SK-N-SH (cell line): ENCODE results near the gene RRH. TPM values are rescaled to one million over a fixed set of nuclear protein-coding genes. Genes with fewer than 3 reads are reported as not detected.
"Not testable (repeated sequence)": the region's sequence is repeated elsewhere in the genome, so short reads cannot be mapped to it uniquely, and the experiment has no call there.

Experiments
- CTCF ChIA-PET: fragments of 300-600, 350-600 bp; formaldehyde crosslinking; extraction: SDS; loops from one replicate; lab custom pipeline; 2021; lab: Yijun Ruan, JAX
- POLR2A ChIA-PET: fragments of 350-600 bp; sonication (Branson Sonifier 250); formaldehyde crosslinking; extraction: SDS; loops from one replicate; lab custom pipeline; 2020; ENCODE audit warnings: antibody characterized with exemption, inconsistent platforms; lab: Yijun Ruan, JAX
- DNase-seq: peaks from one replicate; pipeline ENCODE4 v3.0.0; 2012
- H2AFZ ChIP-seq: fragments of 200-600 bp; sonication (generic); 2 replicates; pipeline ENCODE4 v1.8.1; 2016; ENCODE audit warnings: antibody characterized with exemption, mild to moderate bottlenecking, low read depth
- H3F3A ChIP-seq: fragments of 200-600 bp; sonication (generic); replicated peaks from 2 replicates; pipeline ENCODE3; 2016; ENCODE audit warnings: antibody characterized with exemption, mild to moderate bottlenecking; ENCODE audit not compliant: insufficient read depth
- H3K27ac ChIP-seq, 2 experiments: fragments of 200-500 bp in 1 of 2; fragments of 200-600 bp in 1 of 2; sonication (Bioruptor generic) in 1 of 2; sonication (generic), shearing (Covaris generic) in 1 of 2; 2 replicates each; pipeline versions ENCODE4 v1.5.1 to v1.6.1; 2014 to 2016; ENCODE audit warnings: low read depth in 2 of 2, inconsistent platforms in 1 of 2, low read length in 1 of 2, mild to moderate bottlenecking in 1 of 2, mixed read lengths in 1 of 2
- H3K27me3 ChIP-seq: fragments of 200-600 bp; sonication (generic), shearing (Covaris generic); 2 replicates; pipeline ENCODE4 v1.6.1; 2016; ENCODE audit warnings: mixed run types; ENCODE audit not compliant: insufficient read depth
- H3K36me3 ChIP-seq, 2 experiments: fragments of 200-500 bp in 1 of 2; fragments of 200-600 bp in 1 of 2; sonication (Bioruptor generic) in 1 of 2; sonication (generic) in 1 of 2; replicated peaks in 1 of 2; 2 replicates each; pipeline versions ENCODE3 to v1.5.1; 2014 to 2016; ENCODE audit warnings: low read length in 1 of 2, mild to moderate bottlenecking in 1 of 2; ENCODE audit not compliant: insufficient read depth in 2 of 2, control insufficient read depth in 1 of 2
- H3K4me1 ChIP-seq, 2 experiments: fragments of 200-500 bp in 1 of 2; fragments of 200-600 bp in 1 of 2; sonication (Bioruptor generic) in 1 of 2; sonication (generic), shearing (Covaris generic) in 1 of 2; 2 replicates each; pipeline versions ENCODE4 v1.5.1 to v1.6.1; 2014 to 2016; ENCODE audit warnings: low read depth in 1 of 2, low read length in 1 of 2, mixed run types in 1 of 2; ENCODE audit not compliant: insufficient read depth in 2 of 2, control insufficient read depth in 1 of 2
- H3K4me2 ChIP-seq: fragments of 200-600 bp; sonication (generic), shearing (Covaris generic); 2 replicates; pipeline ENCODE4 v1.6.1; 2017; ENCODE audit warnings: mixed run types
- H3K4me3 ChIP-seq, 2 experiments: fragments of 200-500 bp in 1 of 2; fragments of 200-600 bp in 1 of 2; sonication (Bioruptor generic) in 1 of 2; sonication (generic), shearing (Covaris generic) in 1 of 2; 2 replicates each; pipeline versions ENCODE4 v1.5.1 to v1.8.1; 2014 to 2016; ENCODE audit warnings: low read depth in 2 of 2, inconsistent platforms in 1 of 2, low read length in 1 of 2, mild to moderate bottlenecking in 1 of 2, mixed read lengths in 1 of 2, moderate library complexity in 1 of 2
- H3K79me2 ChIP-seq: fragments of 200-600 bp; sonication (generic); 2 replicates; pipeline ENCODE4 v1.8.1; 2017; ENCODE audit warnings: mild to moderate bottlenecking; ENCODE audit not compliant: insufficient read depth
- H3K9ac ChIP-seq: fragments of 200-600 bp; sonication (generic); 2 replicates; pipeline ENCODE4 v1.6.1; 2017; ENCODE audit warnings: mixed run types
- H3K9me2 ChIP-seq: fragments of 200-600 bp; sonication (generic); 2 replicates; pipeline ENCODE4 v1.6.1; 2017; ENCODE audit warnings: mixed run types
- H3K9me3 ChIP-seq: fragments of 200-600 bp; sonication (generic); 2 replicates; pipeline ENCODE4 v1.6.1; 2017; ENCODE audit warnings: mixed run types, mild to moderate bottlenecking, moderate library complexity
- H4K20me1 ChIP-seq: fragments of 200-600 bp; sonication (generic); 2 replicates; pipeline ENCODE4 v1.6.1; 2017; ENCODE audit warnings: mild to moderate bottlenecking, mixed run types; ENCODE audit not compliant: insufficient read depth
- EP300 ChIP-seq, 2 experiments: IDR thresholded peaks; 2 replicates each; pipeline versions ENCODE4 v1.4.0 to v1.6.1; 2012; ENCODE audit warnings: borderline replicate concordance in 1 of 2, low read depth in 1 of 2, low read length in 1 of 2
- RCOR1 ChIP-seq: fragments of 150-350 bp; IDR thresholded peaks from 2 replicates; pipeline ENCODE4 v1.6.1; 2017; ENCODE audit warnings: antibody characterized with exemption, low read length
- RXRA ChIP-seq: IDR thresholded peaks from 2 replicates; pipeline ENCODE4 v1.4.0; 2012; ENCODE audit warnings: low read depth, mild to moderate bottlenecking, borderline replicate concordance
- TAF1 ChIP-seq: IDR thresholded peaks from 2 replicates; pipeline ENCODE4 v1.6.1; 2012; ENCODE audit warnings: low read depth, mild to moderate bottlenecking, low read length, moderate library complexity, borderline replicate concordance
- TCF12 ChIP-seq: IDR thresholded peaks from 2 replicates; pipeline ENCODE4 v1.4.0; 2012
- TEAD4 ChIP-seq: IDR thresholded peaks from 2 replicates; pipeline ENCODE4 v1.4.0; 2012; ENCODE audit warnings: mild to moderate bottlenecking, borderline replicate concordance; ENCODE audit not compliant: insufficient read depth
- WGBS: methylation state at CpG from one replicate; pipeline ENCODE4 v1.1.6; 2017; ENCODE audit warnings: low lambda C conversion rate; 5-methylcytosine and 5-hydroxymethylcytosine counted together
- polyA plus RNA-seq, 3 experiments: library from polyadenylated mRNA; depleted of rRNA; stranded (reverse); fragments of >200 nt; gene quantifications; 2 replicates each; pipeline ENCODE4 v1.2.3, GENCODE V29; 2012
- TF ChIP-seq, protein P1 (sequence below): IDR thresholded peaks from 2 replicates; pipeline ENCODE4 v1.4.0; 2012; ENCODE audit warnings: low read depth, borderline replicate concordance
- TF ChIP-seq, protein P2 (sequence below): fragments of 150-350 bp; IDR thresholded peaks from 2 replicates; pipeline ENCODE4 v1.6.1; 2016; ENCODE audit warnings: mild to moderate bottlenecking, low read depth, low read length
- TF ChIP-seq, protein P3 (sequence below): IDR thresholded peaks from 2 replicates; pipeline ENCODE4; 2012
- TF ChIP-seq, protein P4 (sequence below): IDR thresholded peaks from 2 replicates; pipeline ENCODE4 v1.6.1; 2012; ENCODE audit warnings: mild to moderate bottlenecking, low read depth, low read length, moderate library complexity
- TF ChIP-seq, protein P5 (sequence below): IDR thresholded peaks from 2 replicates; pipeline ENCODE4 v1.4.0; 2012; ENCODE audit warnings: low read depth
- TF ChIP-seq, protein P6 (sequence below): fragments of 200-600 bp; sonication (generic); IDR thresholded peaks from 2 replicates; pipeline ENCODE4 v1.6.1; 2017; ENCODE audit warnings: antibody characterized with exemption, mild to moderate bottlenecking, moderate library complexity

RRH gene, protein sequence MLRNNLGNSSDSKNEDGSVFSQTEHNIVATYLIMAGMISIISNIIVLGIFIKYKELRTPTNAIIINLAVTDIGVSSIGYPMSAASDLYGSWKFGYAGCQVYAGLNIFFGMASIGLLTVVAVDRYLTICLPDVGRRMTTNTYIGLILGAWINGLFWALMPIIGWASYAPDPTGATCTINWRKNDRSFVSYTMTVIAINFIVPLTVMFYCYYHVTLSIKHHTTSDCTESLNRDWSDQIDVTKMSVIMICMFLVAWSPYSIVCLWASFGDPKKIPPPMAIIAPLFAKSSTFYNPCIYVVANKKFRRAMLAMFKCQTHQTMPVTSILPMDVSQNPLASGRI
- 0.05 and 0.10 TPM in 2 replicates for polyA plus RNA-seq (2012; rRNA removed)
- polyA plus RNA-seq (2012; cell fraction: cytosol; rRNA removed): 0.04 and 0.05 TPM in 2 replicates
- polyA plus RNA-seq (2012; cell fraction: nucleus; rRNA removed): 0.06 and 0.19 TPM in 2 replicates

DNA sequence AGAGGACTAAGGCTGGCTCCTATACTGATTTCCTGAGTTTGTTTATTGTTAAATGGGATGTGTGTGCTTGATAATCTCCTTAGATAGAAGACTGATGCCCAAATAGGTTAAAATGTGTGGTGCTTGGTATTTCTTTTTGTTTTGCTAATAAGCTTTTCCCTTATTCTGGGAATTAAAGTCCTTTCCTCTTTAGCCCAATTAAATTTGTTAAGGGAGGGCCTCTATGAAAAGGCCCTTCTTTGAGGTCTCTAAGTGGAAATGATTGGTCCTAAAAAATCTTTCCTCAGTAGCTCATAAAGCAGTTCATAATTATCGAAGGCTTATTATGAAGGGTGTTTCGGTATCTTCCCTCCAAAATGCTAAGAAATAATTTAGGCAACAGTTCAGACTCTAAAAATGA, at the start of gene RRH:
RRH (plus strand) TSS at position 301 of the 400 bp plus-strand sequence; CDS start at position 357, 56 bp downstream.
- Histone ChIP-seq H3K9me2 (no peaks in the 10 kb centered on the region), H3K9me3 (no peaks in the 10 kb centered on the region), H3K4me2 (no peak within 1 kb of the TSS), H4K20me1 (no peaks in the 10 kb centered on the region), H3K9ac (no peak within 1 kb of the TSS), H3K4me1 (no peaks in the 10 kb centered on the region), H3K27me3 (no peaks in the 10 kb centered on the region)
- POLR2A ChIA-PET: no interaction called here
- 93% methylated on average over 2 of the region's 2 CpGs for WGBS
- TF ChIP-seq TEAD4 (no peak), TCF12 (no peak), RXRA (no peak), TAF1 (no peak), RCOR1 (no peak), EP300 (IDR thresholded peaks at IDR 0.05; ENCODE audit: borderline replicate concordance in 1 of 2, low read depth in 1 of 2, low read length in 1 of 2) (no peak)
- TF ChIP-seq, protein P1, sequence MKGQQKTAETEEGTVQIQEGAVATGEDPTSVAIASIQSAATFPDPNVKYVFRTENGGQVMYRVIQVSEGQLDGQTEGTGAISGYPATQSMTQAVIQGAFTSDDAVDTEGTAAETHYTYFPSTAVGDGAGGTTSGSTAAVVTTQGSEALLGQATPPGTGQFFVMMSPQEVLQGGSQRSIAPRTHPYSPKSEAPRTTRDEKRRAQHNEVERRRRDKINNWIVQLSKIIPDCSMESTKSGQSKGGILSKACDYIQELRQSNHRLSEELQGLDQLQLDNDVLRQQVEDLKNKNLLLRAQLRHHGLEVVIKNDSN: no peak
- TF ChIP-seq, protein P2, sequence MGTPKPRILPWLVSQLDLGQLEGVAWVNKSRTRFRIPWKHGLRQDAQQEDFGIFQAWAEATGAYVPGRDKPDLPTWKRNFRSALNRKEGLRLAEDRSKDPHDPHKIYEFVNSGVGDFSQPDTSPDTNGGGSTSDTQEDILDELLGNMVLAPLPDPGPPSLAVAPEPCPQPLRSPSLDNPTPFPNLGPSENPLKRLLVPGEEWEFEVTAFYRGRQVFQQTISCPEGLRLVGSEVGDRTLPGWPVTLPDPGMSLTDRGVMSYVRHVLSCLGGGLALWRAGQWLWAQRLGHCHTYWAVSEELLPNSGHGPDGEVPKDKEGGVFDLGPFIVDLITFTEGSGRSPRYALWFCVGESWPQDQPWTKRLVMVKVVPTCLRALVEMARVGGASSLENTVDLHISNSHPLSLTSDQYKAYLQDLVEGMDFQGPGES: no peak
- TF ChIP-seq, protein P3, sequence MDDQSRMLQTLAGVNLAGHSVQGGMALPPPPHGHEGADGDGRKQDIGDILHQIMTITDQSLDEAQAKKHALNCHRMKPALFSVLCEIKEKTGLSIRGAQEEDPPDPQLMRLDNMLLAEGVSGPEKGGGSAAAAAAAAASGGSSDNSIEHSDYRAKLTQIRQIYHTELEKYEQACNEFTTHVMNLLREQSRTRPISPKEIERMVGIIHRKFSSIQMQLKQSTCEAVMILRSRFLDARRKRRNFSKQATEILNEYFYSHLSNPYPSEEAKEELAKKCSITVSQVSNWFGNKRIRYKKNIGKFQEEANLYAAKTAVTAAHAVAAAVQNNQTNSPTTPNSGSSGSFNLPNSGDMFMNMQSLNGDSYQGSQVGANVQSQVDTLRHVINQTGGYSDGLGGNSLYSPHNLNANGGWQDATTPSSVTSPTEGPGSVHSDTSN: no peak
- TF ChIP-seq, protein P4, sequence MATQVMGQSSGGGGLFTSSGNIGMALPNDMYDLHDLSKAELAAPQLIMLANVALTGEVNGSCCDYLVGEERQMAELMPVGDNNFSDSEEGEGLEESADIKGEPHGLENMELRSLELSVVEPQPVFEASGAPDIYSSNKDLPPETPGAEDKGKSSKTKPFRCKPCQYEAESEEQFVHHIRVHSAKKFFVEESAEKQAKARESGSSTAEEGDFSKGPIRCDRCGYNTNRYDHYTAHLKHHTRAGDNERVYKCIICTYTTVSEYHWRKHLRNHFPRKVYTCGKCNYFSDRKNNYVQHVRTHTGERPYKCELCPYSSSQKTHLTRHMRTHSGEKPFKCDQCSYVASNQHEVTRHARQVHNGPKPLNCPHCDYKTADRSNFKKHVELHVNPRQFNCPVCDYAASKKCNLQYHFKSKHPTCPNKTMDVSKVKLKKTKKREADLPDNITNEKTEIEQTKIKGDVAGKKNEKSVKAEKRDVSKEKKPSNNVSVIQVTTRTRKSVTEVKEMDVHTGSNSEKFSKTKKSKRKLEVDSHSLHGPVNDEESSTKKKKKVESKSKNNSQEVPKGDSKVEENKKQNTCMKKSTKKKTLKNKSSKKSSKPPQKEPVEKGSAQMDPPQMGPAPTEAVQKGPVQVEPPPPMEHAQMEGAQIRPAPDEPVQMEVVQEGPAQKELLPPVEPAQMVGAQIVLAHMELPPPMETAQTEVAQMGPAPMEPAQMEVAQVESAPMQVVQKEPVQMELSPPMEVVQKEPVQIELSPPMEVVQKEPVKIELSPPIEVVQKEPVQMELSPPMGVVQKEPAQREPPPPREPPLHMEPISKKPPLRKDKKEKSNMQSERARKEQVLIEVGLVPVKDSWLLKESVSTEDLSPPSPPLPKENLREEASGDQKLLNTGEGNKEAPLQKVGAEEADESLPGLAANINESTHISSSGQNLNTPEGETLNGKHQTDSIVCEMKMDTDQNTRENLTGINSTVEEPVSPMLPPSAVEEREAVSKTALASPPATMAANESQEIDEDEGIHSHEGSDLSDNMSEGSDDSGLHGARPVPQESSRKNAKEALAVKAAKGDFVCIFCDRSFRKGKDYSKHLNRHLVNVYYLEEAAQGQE: no peak
- TF ChIP-seq, protein P5, sequence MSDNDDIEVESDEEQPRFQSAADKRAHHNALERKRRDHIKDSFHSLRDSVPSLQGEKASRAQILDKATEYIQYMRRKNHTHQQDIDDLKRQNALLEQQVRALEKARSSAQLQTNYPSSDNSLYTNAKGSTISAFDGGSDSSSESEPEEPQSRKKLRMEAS: no peak
- TF ChIP-seq, protein P6, sequence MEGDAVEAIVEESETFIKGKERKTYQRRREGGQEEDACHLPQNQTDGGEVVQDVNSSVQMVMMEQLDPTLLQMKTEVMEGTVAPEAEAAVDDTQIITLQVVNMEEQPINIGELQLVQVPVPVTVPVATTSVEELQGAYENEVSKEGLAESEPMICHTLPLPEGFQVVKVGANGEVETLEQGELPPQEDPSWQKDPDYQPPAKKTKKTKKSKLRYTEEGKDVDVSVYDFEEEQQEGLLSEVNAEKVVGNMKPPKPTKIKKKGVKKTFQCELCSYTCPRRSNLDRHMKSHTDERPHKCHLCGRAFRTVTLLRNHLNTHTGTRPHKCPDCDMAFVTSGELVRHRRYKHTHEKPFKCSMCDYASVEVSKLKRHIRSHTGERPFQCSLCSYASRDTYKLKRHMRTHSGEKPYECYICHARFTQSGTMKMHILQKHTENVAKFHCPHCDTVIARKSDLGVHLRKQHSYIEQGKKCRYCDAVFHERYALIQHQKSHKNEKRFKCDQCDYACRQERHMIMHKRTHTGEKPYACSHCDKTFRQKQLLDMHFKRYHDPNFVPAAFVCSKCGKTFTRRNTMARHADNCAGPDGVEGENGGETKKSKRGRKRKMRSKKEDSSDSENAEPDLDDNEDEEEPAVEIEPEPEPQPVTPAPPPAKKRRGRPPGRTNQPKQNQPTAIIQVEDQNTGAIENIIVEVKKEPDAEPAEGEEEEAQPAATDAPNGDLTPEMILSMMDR: no peak
- TF ChIP-seq, all 33 proteins: peak for 0
- peaks cover 45 to 52% of the 10 kb centered on the region in 2 experiments for H3K36me3 ChIP-seq
- no peak within 1 kb of the TSS for H3K4me3 ChIP-seq
- H3F3A ChIP-seq: peaks cover 28% of the 10 kb centered on the region
- no peak within 1 kb of the TSS for H3K27ac ChIP-seq
- no peaks in the 10 kb centered on the region for H3K79me2 ChIP-seq
- CTCF ChIA-PET: interaction anchor here (1.1 to 2.5 kb wide), 5 partner anchors 11 to 405 kb away, joined by 3 to 17 read pairs (median 6); partner anchors contain the start of genes CASP6, GAR1 and SEC24B
- no peak within 1 kb of the TSS for H2AFZ ChIP-seq
- DNase-seq: no peak

DNA sequence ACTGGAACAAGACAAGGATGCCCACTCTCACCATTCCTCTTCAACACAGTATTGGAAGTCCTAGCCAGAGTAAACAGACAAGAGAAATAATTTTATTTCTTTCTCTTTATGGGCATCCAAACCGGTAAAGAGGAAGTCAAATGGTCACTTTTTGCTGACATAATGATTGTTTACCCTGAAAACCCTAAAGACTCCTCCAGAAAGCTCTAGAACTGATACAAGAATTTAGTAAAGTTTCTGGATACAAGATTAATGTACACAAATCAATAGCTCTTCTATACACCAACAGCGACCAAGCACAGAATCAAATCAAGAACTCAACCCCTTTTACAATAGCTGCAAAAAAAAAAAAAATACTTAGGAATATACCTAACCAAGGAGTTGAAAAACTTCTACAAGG, 45.7 kb upstream of the RRH start:
- H4K20me1 ChIP-seq, H3K4me3 ChIP-seq, H3K9ac ChIP-seq, H3K9me2 ChIP-seq, H3F3A ChIP-seq, H3K4me2 ChIP-seq, H3K79me2 ChIP-seq, H3K27me3 ChIP-seq, H3K9me3 ChIP-seq, DNase-seq, H3K27ac ChIP-seq, CTCF ChIA-PET, H3K36me3 ChIP-seq, POLR2A ChIA-PET, H3K4me1 ChIP-seq, H2AFZ ChIP-seq: not testable (repeated sequence)
- 19% methylated on average over 2 of the region's 2 CpGs for WGBS
